Neural progenitor cell (in vitro differentiated cells): ENCODE measurements around the gene MAGOHB.

Experiments
- CTCF ChIP-seq: fragments of 200-600 bp; sonication (generic); IDR thresholded peaks from 2 replicates; pipeline ENCODE4 v1.5.1; 2017; ENCODE audit warnings: antibody characterized with exemption, mild to moderate bottlenecking
- EZH2 ChIP-seq: fragments of 200-600 bp; sonication (generic); IDR thresholded peaks from 2 replicates; pipeline ENCODE4 v1.6.1; 2017; ENCODE audit warnings: antibody characterized with exemption, mild to moderate bottlenecking, moderate library complexity
- EZH2phosphoT487 ChIP-seq: fragments of 200-600 bp; sonication (generic); IDR thresholded peaks from 2 replicates; pipeline ENCODE4 v1.6.1; 2017; ENCODE audit warnings: antibody characterized with exemption

- TF ChIP-seq CTCF (no peak), EZH2 (no peak), EZH2phosphoT487 (no peak)
Observed at GRCh38 chr12:10600988-10601387, 12.4 kb downstream of the MAGOHB start.
